Fibroblast of skin of left quadriceps (primary cell): ENCODE measurements around the gene FTCD.
"Not testable (repeated sequence)": the region's sequence is repeated elsewhere in the genome, so short reads cannot be mapped to it uniquely, and the experiment has no call there.

Source experiments
- DNase-seq, 2 experiments: peaks; one replicate each; pipeline ENCODE4 v3.0.0-alpha.2; 2013; ENCODE audit warnings: low read depth in 2 of 2

FTCD gene, protein sequence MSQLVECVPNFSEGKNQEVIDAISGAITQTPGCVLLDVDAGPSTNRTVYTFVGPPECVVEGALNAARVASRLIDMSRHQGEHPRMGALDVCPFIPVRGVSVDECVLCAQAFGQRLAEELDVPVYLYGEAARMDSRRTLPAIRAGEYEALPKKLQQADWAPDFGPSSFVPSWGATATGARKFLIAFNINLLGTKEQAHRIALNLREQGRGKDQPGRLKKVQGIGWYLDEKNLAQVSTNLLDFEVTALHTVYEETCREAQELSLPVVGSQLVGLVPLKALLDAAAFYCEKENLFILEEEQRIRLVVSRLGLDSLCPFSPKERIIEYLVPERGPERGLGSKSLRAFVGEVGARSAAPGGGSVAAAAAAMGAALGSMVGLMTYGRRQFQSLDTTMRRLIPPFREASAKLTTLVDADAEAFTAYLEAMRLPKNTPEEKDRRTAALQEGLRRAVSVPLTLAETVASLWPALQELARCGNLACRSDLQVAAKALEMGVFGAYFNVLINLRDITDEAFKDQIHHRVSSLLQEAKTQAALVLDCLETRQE

DNA sequence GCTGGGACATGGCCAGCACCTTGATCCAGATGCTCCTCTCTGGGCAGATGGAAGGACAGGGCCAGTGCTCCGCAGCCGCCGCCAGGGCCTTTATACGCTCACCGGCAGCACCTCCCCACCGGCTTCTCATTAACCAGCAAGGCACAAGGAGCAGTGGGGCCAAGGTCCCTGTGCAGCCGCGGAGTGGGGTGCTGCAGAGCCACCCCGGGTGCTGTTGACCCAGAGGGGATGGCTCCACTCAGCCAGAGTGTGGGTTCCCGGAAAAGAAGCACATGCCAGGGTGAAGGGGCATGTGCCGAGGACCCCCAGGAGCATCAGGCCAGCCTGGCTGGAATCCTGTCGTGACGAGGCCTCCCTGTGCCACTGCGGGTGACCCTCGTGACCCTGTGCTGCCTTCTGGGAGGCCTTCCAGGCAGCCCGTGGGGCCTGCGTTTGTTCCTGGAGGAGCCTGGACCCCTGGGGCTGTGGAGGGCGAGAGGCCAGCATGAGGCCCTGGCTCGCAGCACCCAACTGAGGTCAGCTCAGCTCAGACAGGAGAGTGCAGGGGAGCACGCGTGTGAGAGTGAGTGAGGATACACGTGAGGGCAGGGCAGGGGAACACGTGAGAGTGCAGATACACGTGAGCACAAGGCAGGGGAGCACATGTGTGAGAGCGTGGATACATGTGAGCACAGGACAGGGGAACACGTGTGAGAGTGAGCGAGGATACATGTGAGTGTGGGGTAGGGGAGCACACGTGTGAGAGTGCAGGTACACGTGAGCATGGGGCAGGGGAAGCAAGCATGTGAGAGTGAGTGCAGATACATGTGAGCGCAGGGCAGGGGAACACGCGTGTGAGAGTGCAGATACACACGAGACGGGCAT, at the start of gene FTCD:
TSS of gene FTCD (minus strand) at position 66 of the 864 bp plus-strand sequence. CDS start at position 10, 56 bp downstream.
- no peak for DNase-seq

DNA sequence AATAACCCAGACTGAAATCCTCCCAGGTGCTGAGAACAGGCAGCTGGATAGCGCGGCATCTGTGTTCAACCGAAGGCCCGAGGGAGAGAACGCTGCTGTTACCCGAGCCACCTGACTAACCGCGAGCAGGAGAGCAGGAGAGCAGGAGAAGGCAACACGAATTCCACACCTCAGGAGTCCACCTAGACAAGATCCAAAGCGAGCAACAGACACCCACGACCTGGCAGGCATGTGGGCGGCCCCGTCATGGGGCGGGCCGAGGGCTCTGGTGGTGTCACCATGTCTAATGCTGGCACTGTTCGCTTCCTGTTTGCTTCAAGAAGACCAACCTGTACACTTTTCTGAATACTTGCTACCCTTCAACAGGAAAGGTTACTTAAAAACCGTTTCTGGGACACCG, 49.8 kb upstream of the FTCD start:
- no peak for DNase-seq

DNA sequence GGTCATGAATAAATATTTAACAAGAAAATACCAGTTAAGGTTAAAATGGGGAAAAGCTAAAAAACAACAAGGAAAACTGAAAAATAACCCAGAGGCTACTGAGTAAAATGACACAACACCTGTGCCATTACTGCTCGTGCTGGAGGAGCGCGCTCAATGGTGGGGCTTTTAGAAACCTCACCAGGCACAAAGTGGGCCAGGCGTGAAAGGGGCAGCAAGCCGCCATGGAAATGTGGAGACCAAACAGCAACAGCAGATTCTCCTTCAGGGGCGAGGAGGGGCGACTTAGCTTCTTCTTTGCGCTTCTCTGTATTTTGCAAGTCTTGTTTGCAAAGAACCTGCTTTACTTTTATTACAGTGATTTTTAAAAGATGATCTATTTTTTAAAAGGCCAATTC, 47.8 kb upstream of the FTCD start:
- no peak for DNase-seq

DNA sequence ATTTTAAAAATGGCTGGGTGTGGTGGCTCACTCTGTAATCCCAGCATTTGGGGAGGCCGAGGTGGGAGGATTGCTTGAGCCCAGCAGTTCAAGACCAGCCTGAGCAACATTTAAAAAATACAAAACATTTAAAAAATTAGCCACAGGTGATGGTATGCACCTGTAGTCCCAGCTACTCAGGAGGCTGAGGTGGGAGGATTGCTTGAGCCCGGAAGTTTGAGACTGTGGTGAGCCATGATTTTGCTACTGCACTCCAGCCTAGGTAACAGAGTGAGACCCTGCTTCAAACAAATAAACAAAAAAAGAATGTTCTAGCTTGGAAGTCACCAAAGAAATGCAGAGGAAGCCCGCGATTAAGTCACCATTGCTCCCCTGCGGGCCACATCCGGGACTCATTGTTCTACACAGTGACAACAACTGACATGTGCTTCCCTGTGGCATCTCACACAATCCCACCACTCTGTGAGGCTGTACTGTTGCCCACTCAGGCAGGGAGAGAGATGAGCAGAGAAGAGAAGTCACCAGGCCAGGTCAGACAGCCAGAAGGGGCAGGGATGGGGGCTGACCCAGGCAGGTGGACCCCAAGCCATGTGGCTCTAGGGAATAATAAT, 47.3 kb upstream of the FTCD start:
- no peak for DNase-seq

DNA sequence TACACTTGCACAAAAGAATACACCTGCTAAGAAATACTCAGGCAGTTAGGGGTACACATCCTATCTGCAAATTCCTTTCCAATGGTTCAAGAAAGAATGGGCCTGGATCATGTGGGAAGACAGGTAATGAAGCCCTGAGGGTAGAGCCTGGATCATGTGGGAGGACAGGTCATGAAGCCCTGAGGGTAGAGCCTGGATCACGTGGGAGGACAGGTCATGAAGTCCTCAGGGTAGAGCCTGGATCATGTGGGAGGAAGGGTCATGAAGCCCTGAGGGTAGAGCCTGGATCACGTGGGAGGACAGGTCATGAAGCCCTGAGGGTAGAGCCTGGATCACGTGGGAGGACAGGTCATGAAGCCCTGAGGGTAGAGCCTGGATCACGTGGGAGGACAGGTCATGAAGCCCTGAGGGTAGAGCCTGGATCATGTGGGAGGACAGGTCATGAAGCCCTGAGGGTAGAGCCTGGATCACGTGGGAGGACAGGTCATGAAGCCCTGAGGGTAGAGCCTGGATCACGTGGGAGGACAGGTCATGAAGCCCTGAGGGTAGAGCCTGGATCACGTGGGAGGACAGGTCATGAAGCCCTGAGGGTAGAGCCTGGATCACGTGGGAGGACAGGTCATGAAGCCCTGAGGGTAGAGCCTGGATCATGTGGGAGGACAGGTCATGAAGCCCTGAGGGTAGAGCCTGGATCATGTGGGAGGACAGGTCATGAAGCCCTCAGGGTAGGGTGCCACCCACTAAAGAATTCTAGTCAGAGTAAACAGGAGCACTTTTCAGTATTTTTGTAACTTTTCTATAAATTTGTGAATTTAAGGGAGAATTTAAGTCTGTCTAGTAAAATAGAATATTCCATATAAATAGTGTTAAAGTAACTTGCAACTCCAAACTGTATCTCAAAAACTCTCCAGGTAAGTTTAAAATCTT, 45.8 kb upstream of the FTCD start:
- not testable (repeated sequence) for DNase-seq

DNA sequence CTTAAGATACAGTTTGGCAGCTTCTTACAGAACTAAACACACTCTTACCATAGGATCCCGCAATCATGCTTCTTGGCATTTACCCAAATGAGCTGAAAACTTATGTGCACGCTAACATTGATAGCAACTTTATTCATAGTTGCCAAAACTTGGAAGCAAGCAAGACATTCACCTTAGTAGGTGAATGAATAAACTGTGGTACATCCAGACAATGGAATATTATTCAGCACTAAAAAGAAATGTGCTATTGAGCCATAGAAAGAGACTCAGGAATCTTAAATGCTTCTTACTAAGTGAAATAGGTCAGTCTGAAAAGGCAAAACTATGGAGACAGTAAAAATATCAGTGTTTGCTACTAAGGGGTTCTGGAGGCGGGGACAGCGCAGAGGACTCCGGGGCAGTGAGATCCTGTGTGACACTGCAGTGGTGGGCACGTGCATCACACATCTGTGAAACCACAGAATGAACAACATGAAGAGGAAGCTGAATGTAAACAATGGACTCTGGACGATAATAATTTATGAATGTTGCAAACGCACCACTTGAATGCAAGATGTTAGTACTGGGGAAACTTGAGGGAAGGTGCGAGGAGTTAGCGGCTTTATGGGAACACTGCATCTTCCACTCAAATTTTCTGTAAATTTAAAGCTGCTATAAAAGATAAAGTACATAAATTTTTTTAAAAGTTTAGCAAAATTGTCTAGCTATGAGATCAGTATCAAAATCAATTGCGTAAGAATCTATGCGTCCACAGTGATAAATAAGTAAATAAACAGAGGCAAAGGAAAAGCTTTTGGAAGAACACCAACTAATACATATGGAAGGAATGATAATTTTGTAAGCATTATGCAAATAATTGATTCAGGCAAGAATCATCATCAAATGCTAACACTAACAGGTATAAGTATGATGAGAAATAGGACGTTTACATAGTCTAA, 44.3 kb upstream of the FTCD start:
- DNase-seq: no peak

DNA sequence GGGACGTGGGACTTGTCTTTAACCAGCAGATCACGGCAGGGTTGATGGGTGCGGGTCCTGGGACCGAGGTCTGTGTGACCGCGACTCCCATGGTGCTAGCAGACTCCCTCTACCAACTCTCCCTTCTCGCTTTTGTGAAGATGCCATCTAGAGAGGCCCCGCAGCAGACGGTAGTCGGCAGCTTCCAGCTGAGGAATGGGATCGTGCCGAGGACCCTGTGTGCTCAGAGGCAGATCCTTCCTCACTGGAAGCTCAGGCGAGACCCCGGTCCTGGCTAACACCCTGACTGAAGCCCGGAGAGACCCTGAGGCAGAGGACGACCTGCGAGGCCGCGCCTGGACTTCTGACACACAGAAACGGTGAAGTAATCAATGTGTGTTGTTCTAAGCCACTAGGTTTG, 41.4 kb upstream of the FTCD start:
- no peak for DNase-seq

DNA sequence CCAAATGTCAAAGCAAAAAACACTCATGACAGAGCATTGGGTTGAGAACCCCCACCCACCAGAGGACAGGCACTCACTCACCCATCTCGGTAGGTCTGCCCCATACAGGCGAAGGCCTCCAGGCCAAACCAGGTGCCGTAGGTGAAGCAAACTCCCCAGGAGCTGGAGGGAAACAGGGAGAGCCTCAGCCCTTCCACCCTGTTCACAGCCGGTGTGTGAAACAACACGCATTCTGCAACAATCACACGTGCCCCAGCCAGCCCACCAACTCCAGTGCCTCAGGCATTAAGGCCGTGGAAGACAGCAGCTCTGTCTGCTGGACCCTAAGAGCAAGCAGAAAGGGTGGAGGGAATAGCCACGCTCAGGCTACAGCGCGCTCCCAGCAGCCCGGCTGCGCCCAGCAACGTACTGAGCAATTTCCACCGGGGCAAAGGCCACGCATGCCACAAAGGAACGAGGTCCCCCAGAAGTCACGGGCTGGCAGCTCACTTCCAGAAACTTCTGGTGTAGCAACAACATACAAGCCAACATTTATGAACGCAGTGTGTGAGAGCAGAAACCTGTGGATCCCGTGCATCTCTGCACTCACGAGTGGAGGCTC, 40.3 kb upstream of the FTCD start:
- DNase-seq: no peak

DNA sequence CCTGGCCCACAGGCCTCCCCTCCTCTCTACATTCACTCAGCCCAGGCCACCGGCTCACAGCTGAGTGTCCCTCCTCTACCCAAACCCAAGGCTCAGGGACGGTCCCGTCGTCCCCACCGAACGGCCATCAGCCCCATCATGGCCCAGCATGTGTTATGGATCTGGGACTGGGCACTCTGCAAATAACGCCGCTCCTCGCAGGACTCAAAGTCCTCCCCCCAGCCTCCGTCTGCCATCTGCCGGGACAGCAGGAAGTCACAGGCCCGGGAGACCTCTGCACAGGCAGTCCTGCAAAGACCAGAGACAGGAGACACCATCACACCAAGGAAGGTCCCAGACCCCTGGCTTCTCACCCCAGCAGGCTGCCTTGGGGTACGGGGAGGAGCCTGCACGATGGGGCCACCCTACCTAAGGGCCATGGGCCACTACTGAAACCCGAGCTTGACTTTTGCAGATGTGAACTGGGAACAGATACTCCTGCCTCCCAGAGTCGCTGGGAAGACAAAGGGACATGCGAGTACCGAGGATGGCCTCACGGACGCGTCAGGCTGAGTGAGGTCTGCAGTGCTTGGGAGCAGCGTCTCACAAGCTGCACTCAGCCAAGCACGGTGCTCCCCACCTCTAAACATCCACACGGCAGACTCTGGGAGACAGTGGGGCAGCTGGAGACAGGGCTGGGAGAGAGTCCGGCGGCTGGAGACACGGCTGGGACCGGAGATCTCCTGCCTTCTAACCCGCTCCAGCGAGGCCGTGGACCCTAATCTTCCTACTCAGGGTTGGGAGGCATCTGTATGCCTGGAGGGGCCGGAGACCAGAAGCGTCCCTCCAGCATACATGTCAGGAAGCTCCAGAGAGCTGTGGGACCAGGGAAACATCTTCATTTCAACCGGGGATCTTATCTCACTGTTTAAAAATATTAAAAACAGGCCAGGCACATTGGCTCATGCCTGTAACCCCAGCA, 39.3 kb upstream of the FTCD start:
- no peak for DNase-seq

DNA sequence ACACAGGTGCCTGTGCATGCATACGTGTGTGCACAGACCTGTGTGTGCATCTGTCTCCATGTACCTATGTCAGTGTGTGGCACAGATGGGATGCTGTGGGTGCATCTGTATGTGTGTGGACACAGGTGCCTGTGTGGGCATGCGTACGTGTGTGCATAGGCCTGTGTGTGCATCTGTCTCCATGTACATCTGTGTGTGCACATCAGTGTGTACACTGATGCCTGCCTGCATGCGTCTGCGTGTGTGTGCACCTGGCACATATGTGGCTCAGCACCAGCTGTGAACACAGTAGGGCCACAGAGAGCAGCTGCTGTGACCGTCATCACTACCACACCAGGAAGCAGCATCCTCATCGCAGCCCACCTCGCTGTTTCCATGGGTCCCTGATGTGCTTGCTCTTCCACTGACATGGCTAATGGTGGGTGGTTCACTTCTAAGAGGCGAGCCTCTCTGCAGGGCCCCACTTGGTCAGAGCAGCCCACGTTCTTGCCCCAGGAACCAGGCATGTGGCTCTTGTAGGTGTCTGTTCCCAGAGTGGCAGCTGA, 38.5 kb upstream of the FTCD start:
- no peak for DNase-seq

DNA sequence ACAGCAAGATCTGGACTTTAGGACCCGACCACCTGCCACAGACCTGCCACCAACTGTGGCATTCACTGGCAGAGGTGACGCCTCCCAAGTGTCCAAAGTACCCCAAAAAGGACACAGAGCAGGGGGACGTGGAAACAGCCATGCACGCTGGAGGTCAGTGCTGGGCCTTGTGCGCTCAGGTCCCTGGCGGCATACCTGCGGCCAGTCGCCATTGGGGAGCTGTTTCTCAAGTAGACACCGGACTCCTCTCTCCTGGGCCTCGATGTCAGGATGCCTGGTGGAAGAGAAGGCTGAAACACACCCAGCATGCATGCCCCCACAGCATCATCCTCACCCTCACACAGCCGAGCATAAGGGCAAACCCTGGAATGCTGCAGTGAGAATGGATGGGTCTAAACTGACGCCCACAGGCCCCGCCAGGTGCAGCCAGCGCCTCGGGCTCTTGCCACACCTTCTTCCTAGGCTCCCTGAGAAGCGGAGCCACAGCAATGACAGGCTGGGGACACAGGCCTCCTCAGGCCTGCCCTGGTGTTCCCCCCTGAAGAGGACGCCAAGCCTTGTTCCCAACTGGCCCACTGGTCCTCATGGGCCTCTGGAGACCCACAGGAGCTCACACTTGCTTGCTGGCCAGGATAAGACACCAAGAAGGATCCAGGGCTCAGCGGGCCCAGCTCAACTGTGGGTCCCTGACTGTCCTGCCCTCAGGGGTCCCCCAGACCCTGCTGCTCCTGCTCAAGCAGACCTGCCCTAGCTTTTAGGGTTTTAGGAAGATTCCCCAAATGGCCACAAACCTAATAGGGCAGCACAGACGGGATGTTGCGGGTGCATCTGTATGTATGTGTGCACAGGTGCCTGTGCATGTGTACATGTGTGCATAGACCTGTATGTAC, 36.6 kb upstream of the FTCD start:
- no peak for DNase-seq

DNA sequence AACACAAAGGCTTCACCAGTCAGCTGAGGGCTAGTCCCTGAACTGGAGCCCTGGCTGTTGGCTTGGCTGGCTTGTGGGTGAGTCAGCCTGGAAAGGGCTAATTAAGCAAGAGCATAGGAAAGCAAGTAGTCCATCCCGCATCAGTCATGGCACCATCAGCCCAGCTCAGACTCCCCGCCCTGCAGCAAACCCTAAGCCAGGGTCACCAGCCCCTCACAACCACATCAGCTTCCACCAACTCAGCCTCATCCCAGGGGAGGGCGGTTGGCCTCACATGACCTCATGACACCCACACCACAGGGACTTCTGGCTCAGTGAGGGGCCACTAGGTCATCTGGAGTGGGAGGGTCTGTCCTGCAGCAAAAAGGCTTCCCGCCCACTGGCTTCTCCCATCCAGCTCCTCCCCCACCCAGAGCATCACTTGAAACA, 35.9 kb upstream of the FTCD start:
- peak in 1 of 2 experiments; percentile 24 for DNase-seq

DNA sequence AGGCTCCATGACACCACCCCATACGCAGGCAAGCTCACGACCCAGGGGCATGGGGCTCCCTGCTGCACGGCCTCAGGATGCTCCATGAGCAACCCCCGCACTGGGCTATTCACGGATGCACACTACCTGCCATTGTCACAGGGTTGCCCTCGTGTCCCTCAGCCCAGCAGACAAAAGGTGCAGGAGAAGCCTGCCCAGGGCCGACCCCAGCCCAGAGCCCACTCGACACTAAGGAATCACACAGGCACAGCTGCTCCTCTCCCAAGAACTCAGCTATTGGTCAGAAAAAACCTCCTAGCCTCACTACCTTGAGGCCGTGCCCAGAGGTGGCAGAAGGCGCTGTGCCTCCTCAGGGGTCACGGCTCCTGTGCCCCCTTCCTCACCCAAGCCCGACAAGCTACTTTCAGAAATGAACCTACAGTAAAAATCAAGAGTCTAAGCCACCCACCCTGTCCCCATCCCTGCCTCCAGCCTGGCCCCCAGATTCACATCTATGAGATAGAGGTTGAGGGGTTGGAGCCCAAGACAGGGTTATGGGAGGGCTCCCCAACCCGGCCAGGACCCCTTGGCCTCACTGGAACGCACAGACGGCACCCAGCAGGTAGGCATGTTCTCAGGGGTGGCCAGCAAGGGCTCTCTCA, 35.2 kb upstream of the FTCD start:
- no peak for DNase-seq

DNA sequence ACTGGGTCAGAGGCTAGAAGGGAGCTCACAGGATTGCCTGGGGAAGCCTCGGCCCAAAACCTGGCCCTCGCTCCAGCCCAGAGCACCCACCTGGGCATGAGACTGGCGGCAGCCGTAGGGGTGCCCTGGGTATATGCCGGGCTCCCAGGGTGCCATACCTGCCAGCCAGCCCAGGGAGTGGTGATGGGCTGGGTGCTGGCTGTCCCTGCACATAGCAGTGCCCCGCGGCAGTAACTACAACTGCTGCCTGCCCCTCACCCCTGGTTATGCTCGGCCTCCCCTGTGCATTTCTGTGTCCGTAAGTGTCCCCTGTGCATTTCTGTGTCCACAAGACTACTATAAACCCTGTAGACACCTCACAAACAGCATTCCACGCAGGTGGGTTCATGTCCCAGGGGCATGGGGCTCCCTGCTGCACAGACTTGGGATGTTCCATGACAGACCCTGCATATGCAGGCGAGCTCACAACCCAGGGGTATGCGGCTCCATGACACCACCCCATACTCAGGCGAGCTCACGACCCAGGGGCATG, 34.6 kb upstream of the FTCD start:
- DNase-seq: no peak

DNA sequence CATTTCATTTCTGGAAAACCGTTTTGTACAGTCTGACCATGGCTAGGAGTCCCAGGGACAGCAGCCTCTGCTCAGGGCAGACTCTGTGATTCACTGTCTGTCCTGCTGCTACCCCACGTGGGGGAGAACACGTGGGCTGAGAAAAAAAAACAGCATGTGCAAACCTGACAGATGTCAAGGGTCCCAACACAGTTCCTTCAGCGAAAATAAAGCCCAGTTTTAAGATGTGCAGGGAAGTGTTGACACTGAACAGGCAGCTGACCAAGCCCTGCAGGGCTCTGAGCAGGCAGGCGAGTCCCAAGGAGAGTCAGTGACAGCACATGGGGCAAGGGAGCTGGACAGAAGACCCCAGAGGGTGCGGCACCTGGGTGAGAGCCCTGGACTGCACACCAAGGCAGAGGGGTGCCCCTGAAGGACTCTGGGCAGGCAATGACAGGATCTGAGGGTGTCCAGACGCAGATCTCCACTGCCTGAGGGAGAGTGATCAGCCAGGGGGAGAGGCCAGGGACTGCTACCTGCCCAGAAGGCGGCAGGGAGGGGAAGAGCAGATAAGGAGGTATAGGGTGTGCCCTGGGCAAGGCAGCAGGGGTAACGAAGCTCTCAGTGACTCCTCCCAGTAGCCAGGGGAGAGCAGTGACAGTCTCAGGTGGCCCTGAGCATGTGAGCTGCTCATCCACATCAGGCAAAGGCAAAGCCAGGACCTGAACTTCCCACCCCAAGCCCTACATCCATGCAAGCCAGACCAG, 34.0 kb upstream of the FTCD start:
- no peak for DNase-seq
